ENCODE data around the gene SLC9A8. TPM values are rescaled to one million over a fixed set of nuclear protein-coding genes. Genes with fewer than 3 reads are reported as not detected.
"Not testable (repeated sequence)": the region's sequence is repeated elsewhere in the genome, so short reads cannot be mapped to it uniquely, and the experiment has no call there.

The SLC9A8 gene
- total and polyA plus RNA-seq, 5 experiments from 2014 or later = 4.7 to 29.3 (median 9.0) TPM

GRCh38 chr20:49888212-49889000 is 75.8 kb downstream of the SLC9A8 start:
- H3K27ac Mint-ChIP-seq = peak overlapping the region in 7 of 10 donors; percentile 58 to 82 (median 70)
- peaks cover 5 to 14% (median 10%) of the 10 kb centered on the region in 4 donors for H3K4me1 Mint-ChIP-seq
- H3K9me3 Mint-ChIP-seq = no peaks in the 10 kb centered on the region
- POLR2A ChIA-PET = no interaction called here
- ATAC-seq (peak; percentile 59 to 62), DNase-seq (peak in 9 of 10 donors; percentile 18 to 61 (median 42))
- H3K4me3 Mint-ChIP-seq = no peak overlapping the region
- peaks cover 0 to 44% (median 11%) of the 10 kb centered on the region in 3 donors for H3K36me3 Mint-ChIP-seq
- no peaks in the 10 kb centered on the region for H3K27me3 Mint-ChIP-seq

DNA sequence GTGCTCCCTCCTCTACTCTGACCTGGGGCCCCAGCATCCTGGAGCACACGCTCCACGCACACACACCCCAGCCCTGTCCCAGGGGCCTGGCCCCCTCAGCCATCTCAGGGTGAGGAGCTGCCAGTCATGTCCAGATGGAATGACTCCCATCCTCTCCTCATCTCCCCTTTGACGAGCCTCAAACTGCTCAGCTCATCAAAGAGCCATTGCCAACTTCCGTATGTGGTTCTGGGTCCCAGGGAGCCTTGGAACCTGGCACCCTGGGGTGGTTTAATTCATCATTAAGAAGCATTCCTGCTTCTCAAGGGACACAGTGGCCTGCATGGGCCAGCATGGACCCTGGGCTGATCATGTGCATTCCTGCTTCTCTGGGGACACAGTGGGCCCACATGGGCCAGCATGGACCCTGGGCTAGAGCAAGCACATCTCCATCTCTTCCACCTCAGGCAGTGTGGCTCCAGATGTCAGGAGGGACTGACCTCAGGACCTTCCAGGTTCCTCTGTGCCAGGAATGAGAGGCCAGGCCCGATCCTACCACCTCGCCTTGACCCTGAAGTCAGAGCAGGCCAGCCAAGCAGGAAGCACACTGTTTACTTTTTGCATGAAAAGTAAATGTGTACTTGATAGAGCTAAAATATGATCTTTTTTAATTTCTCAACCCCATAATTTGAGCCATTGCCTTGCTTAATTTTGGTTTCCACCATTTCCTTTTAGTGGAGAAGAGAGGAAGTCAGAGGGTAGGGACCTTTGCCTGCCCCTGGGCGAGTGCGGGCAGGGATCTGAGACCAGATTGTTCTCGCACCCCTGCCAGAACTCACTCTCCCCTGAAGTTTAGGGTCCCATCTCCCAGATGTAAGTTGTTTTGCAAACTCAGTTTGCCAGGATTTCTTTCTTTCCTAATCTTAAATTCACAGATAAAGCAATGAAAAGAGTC is 76.6 kb downstream of the SLC9A8 start:
- Mint-ChIP-seq H3K36me3 (peaks cover 0 to 40% (median 10%) of the 10 kb centered on the region in 3 donors), H3K4me1 (peaks cover 7 to 16% (median 13%) of the 10 kb centered on the region in 4 donors), H3K27ac (peak overlapping the region in 4 of 10 donors; percentile 56 to 70 (median 56)), H3K27me3 (no peaks in the 10 kb centered on the region), H3K9me3 (no peaks in the 10 kb centered on the region), H3K4me3 (no peak overlapping the region)
- ATAC-seq (no peak), DNase-seq (no peak)
- POLR2A ChIA-PET = no interaction called here

DNA sequence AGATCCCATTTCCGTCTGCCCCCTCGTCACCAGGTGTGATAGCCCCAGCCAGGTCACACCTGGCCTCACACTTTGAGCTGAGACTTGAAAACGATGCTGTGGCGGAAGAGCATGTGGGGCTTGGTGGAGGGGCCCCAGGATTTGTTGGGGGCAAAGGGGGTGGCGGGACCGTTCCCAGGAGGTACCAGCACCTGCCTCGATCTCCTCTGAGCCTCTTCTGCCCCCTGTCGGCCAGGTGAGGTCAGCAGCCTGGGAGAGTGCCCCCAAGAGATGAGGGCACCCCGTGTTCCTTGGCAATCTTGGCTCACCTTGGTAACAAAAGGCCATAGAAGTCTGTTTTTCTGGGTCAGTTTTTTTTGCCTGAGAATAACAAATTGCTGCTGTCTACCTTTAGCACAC is 77.3 kb downstream of the SLC9A8 start:
- Mint-ChIP-seq H3K4me3 (no peak overlapping the region), H3K36me3 (peaks cover 0 to 37% (median 8%) of the 10 kb centered on the region in 3 donors), H3K27me3 (no peaks in the 10 kb centered on the region), H3K27ac (peak overlapping the region in 4 of 10 donors; percentile 50 to 70 (median 57)), H3K9me3 (no peaks in the 10 kb centered on the region), H3K4me1 (peaks cover 7 to 16% (median 12%) of the 10 kb centered on the region in 4 donors)
- POLR2A ChIA-PET = no interaction called here
- peak in 1 of 10 donors; percentile 13 for DNase-seq
- no peak for ATAC-seq

- ATAC-seq (no peak), DNase-seq (no peak)
- H3K27ac Mint-ChIP-seq = peak overlapping the region in 1 of 10 donors; percentile 58
- POLR2A ChIA-PET = no interaction called here
- no peak overlapping the region for H3K4me3 Mint-ChIP-seq
- no peaks in the 10 kb centered on the region for H3K27me3 Mint-ChIP-seq
- no peaks in the 10 kb centered on the region for H3K9me3 Mint-ChIP-seq
- H3K4me1 Mint-ChIP-seq = peaks cover 7 to 16% (median 12%) of the 10 kb centered on the region in 4 donors
- H3K36me3 Mint-ChIP-seq = peaks cover 0 to 29% (median 8%) of the 10 kb centered on the region in 3 donors
These were observed 78.1 kb downstream of the SLC9A8 start for GRCh38 chr20:49890471-49891361.

GRCh38 chr20:49891476-49892110 is 79.0 kb downstream of the SLC9A8 start:
- Mint-ChIP-seq H3K36me3 (peaks cover 0 to 22% (median 6%) of the 10 kb centered on the region in 3 donors), H3K4me1 (peaks cover 8 to 21% (median 11%) of the 10 kb centered on the region in 4 donors), H3K27me3 (no peaks in the 10 kb centered on the region), H3K4me3 (no peak overlapping the region), H3K9me3 (no peaks in the 10 kb centered on the region), H3K27ac (peak overlapping the region in 2 of 10 donors; percentile 19 to 48)
- POLR2A ChIA-PET = no interaction called here
- DNase-seq (no peak), ATAC-seq (no peak)

- POLR2A ChIA-PET = no interaction called here
- peaks cover 0 to 18% (median 3%) of the 10 kb centered on the region in 3 donors for H3K36me3 Mint-ChIP-seq
- ATAC-seq (no peak), DNase-seq (no peak)
- peaks cover 9 to 24% (median 11%) of the 10 kb centered on the region in 4 donors for H3K4me1 Mint-ChIP-seq
- H3K27me3 Mint-ChIP-seq = no peaks in the 10 kb centered on the region
- no peak overlapping the region for H3K27ac Mint-ChIP-seq
- H3K9me3 Mint-ChIP-seq = no peaks in the 10 kb centered on the region
- H3K4me3 Mint-ChIP-seq = no peak overlapping the region
These were observed 79.6 kb downstream of the SLC9A8 start for GRCh38 chr20:49892260-49892659.

DNA sequence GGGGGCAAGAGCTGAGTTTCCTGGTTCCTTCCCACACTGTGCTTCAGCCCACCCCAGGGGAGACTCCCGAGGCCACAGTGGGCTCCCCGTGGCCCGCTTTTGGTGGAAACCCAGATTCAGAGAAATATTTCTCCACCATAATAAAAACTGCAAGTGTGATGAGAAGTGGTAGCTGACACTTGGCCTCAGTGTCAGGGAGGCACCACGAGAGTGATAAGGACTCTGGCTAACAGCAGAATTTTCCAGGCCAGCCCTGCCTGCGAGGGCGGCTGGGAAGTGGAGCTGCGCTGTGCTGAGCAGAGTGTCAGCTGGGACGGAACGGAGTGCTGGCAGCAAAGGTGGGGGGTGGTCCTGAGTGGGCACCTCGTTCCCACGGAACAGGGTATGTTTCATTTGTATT is 80.2 kb downstream of the SLC9A8 start:
- Mint-ChIP-seq H3K36me3 (peaks cover 0 to 16% (median 0%) of the 10 kb centered on the region in 3 donors), H3K4me3 (peak overlapping the region in 1 of 10 donors; percentile 10)
- POLR2A ChIA-PET = no interaction called here

DNA sequence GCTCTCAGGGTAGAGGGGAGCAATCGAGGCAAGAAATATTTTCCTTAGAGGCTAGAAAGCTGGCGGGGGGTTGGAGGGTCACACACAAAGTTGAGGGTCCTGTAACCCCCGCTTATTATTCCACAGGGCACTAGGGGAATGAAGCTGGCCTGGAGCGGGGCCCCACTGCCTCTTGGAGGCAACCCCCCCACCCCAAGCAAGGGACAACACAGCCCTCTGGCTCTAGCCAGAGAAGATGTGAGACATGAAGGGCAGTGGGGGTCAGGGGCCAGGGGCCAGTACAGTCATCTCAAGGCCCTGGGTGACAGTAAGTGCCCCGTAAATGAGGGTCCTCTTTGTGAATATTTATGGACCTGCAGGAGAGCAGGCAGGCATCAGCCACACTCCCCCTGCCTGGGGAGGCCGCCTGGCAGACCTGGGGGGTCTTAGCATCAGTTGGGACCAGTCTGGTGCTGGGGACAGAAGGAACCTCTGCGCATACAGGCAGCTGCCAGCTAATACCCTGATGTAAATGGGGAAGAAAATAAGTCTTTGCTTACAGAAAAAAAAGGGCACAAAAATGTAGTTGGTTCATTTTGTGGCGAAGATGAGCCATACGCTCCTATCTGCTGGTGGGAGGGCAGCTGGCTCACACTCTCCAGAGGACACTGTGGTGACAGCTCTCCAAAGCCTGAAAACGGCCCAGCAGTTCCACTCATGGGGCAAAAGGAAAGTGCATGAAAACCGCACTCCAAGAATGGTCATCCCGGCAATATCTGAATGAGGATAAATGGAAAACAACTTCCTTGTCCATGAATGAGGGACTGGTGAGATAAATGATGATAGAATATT is 80.8 kb downstream of the SLC9A8 start:
- Mint-ChIP-seq H3K9me3 (no peaks in the 10 kb centered on the region), H3K4me1 (peaks cover 6 to 24% (median 8%) of the 10 kb centered on the region in 4 donors), H3K27me3 (no peaks in the 10 kb centered on the region), H3K4me3 (peak overlapping the region in 2 of 10 donors; percentile 21 to 35), H3K36me3 (peaks cover 0 to 13% (median 0%) of the 10 kb centered on the region in 3 donors), H3K27ac (peak overlapping the region in 3 of 10 donors; percentile 42 to 68 (median 43))
- POLR2A ChIA-PET = no interaction called here
- no peak for ATAC-seq
- DNase-seq = no peak

More for the DNA sequence above, 80.2 kb downstream of the SLC9A8 start:
- ATAC-seq (no peak), DNase-seq (no peak)
- H3K4me1 Mint-ChIP-seq = peaks cover 9 to 24% (median 11%) of the 10 kb centered on the region in 4 donors
- H3K9me3 Mint-ChIP-seq = no peaks in the 10 kb centered on the region
- H3K27ac Mint-ChIP-seq = peak overlapping the region in 2 of 10 donors; percentile 29 to 43
- no peaks in the 10 kb centered on the region for H3K27me3 Mint-ChIP-seq

GRCh38 chr20:49894073-49894470 is 81.4 kb downstream of the SLC9A8 start:
- DNase-seq (no peak), ATAC-seq (no peak)
- POLR2A ChIA-PET = no interaction called here
- Mint-ChIP-seq H3K9me3 (no peaks in the 10 kb centered on the region), H3K4me3 (peak overlapping the region in 2 of 10 donors; percentile 34 to 35), H3K4me1 (peaks cover 2 to 24% (median 3%) of the 10 kb centered on the region in 4 donors), H3K27ac (peak overlapping the region in 2 of 10 donors; percentile 28 to 42), H3K36me3 (peaks cover 0 to 7% (median 0%) of the 10 kb centered on the region in 3 donors), H3K27me3 (no peaks in the 10 kb centered on the region)

DNA sequence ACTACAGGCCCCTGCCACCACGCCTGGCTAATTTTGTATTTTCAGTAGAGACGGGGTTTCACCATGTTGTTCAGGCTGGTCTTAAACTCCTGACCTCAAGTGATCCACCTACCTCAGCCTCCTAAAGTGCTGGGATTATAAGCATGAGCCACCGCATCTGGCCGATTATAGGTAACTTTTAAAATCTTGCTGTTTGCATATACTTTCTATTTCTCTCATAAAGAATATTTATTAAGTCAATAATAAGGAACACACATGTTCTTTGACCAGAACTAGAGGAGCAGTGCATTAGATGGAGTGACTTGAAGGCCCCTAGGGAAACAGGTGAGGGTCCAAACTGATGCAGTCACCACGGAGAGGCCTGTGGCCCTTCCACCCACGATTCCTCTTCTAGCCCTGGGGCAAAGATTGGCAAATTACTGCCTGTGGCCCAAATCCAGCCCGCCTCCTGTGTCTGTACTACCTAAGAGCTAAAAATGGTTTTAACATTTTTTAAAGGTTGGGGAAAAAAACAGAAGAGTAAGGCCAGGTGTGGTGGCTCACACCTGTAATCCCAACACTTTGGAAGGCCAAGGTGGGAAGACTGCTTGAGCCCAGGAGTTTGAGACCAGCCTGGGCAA is 83.0 kb downstream of the SLC9A8 start:
- H3K4me1 Mint-ChIP-seq = peaks cover 0 to 20% (median 3%) of the 10 kb centered on the region in 4 donors
- not testable (repeated sequence) for H3K36me3 Mint-ChIP-seq

More for the DNA sequence above, 83.0 kb downstream of the SLC9A8 start:
- POLR2A ChIA-PET, H3K4me3 Mint-ChIP-seq, H3K27me3 Mint-ChIP-seq, H3K27ac Mint-ChIP-seq, DNase-seq, ATAC-seq, H3K9me3 Mint-ChIP-seq: not testable (repeated sequence)

All from naive thymus-derived CD8-positive, alpha-beta T cell (primary cell).